ENCODE data around the gene ST3GAL6.

GRCh38 chr3:98745718-98746117 is 17.4 kb upstream of the ST3GAL6 start:
- TF ChIP-seq CTCF (IDR thresholded peaks at IDR 0.05), result no peak
- no peak for TF ChIP-seq POLR2A (IDR thresholded peaks at IDR 0.05)

Data from sigmoid colon (tissue), 3 donors.